Small intestine (tissue), 7 donors: ENCODE results near the gene ROS1. TPM values are rescaled to one million over a fixed set of nuclear protein-coding genes. Genes with fewer than 3 reads are reported as not detected.
"Not testable (repeated sequence)": the region's sequence is repeated elsewhere in the genome, so short reads cannot be mapped to it uniquely, and the experiment has no call there.

ENCODE experiments used
- DNase-seq, 2 donors: peaks; one replicate each; pipeline versions ENCODE4 v3.0.0 to v3.0.0-alpha.2; 2013
- FAIRE-seq: peaks from 2 replicates; lab custom pipeline; 2012; peaks lifted over from hg19 to GRCh38; lab: Jason Lieb, UNC
- H3K27ac ChIP-seq, 3 donors: one replicate each; pipeline ENCODE4 v1.5.1; 2013; ENCODE audit warnings: low read length in 2 of 3, mild to moderate bottlenecking in 2 of 3, control low read depth in 1 of 3, inconsistent platforms in 1 of 3, low read depth in 1 of 3, moderate library complexity in 1 of 3
- H3K27me3 ChIP-seq, 3 donors: one replicate each; pipeline ENCODE4 v1.6.1; 2013; ENCODE audit warnings: low read length in 3 of 3, inconsistent platforms in 1 of 3; ENCODE audit not compliant: control insufficient read depth in 3 of 3, insufficient read depth in 3 of 3
- H3K36me3 ChIP-seq, 3 donors: one replicate each; pipeline ENCODE4 v1.6.1; 2013; ENCODE audit warnings: low read length in 3 of 3, inconsistent platforms in 1 of 3, low read depth in 1 of 3, mild to moderate bottlenecking in 1 of 3, moderate library complexity in 1 of 3; ENCODE audit not compliant: control insufficient read depth in 3 of 3, insufficient read depth in 2 of 3
- H3K4me1 ChIP-seq, 3 donors: one replicate each; pipeline ENCODE4 v1.6.1; 2013; ENCODE audit warnings: low read length in 2 of 3, inconsistent platforms in 1 of 3, low read depth in 1 of 3, mild to moderate bottlenecking in 1 of 3, moderate library complexity in 1 of 3; ENCODE audit not compliant: control insufficient read depth in 3 of 3, insufficient read depth in 2 of 3
- H3K4me3 ChIP-seq, 3 donors: one replicate each; pipeline ENCODE4 v1.5.1; 2013; ENCODE audit warnings: low read length in 3 of 3, control low read depth in 1 of 3, inconsistent platforms in 1 of 3, low read depth in 1 of 3, mild to moderate bottlenecking in 1 of 3, moderate library complexity in 1 of 3
- H3K9me3 ChIP-seq, 2 donors: one replicate each; pipeline ENCODE4 v1.6.1; 2013; ENCODE audit warnings: low read depth in 1 of 2, low read length in 1 of 2; ENCODE audit not compliant: control insufficient read depth in 2 of 2, insufficient read depth in 1 of 2
- WGBS, 3 donors: extraction: QIAGEN DNeasy Blood & Tissue Kit; methylation state at CpG; one replicate each; pipeline ENCODE4 v1.1.7; 2013; 5-methylcytosine and 5-hydroxymethylcytosine counted together
- polyA plus RNA-seq, 4 donors: library from polyadenylated mRNA; stranded (reverse) in 3 of 4; unstranded in 1 of 4; fragments of 200-250 nt in 3 of 4; fragments of 120-200 nt in 1 of 4; gene quantifications; one replicate each; pipeline versions ENCODE4 v1.2.1 to v1.2.3, GENCODE V29; 2013
- donor health status: healthy with polysubstance abuse.
- donor health status: control.
- donor health status: control.
- donor health status: Bipolar disorder and iron deficiency.
- donor health status: healthy.

Gene ROS1
- polyA plus RNA-seq, 4 donors: under 0.01 to 4.9 (median under 0.01) TPM; not detected in 1

GRCh38 chr6:117448732-117449485, 23.2 kb upstream of the ROS1 start:
- H3K36me3 ChIP-seq: no peaks in the 10 kb centered on the region
- peaks cover 0 to 4% (median 4%) of the 10 kb centered on the region in 3 donors for H3K27me3 ChIP-seq
- FAIRE-seq: no peak
- 34 to 44% (median 39%) methylated on average over 6 of the region's 6 CpGs for WGBS, 3 donors
- DNase-seq: no peak
- H3K27ac ChIP-seq: no peak overlapping the region
- H3K4me3 ChIP-seq: no peak overlapping the region
- no peaks in the 10 kb centered on the region for H3K9me3 ChIP-seq
- H3K4me1 ChIP-seq: peaks cover 0 to 3% (median 2%) of the 10 kb centered on the region in 3 donors

GRCh38 chr6:117448011-117448410, 22.3 kb upstream of the ROS1 start:
- FAIRE-seq (no peak), DNase-seq (no peak)
- 55 to 73% (median 71%) methylated on average over 5 of the region's 5 CpGs for WGBS, 3 donors
- Histone ChIP-seq H3K9me3 (no peaks in the 10 kb centered on the region), H3K4me3 (no peak overlapping the region), H3K4me1 (peaks cover 0 to 3% (median 2%) of the 10 kb centered on the region in 3 donors), H3K27ac (no peak overlapping the region), H3K36me3 (no peaks in the 10 kb centered on the region), H3K27me3 (peaks cover 0 to 4% (median 4%) of the 10 kb centered on the region in 3 donors)

GRCh38 chr6:117446861-117447260, 21.1 kb upstream of the ROS1 start:
- Histone ChIP-seq H3K4me1 (peaks cover 0 to 3% (median 0%) of the 10 kb centered on the region in 3 donors), H3K36me3 (no peaks in the 10 kb centered on the region), H3K27me3 (peaks cover 0 to 4% (median 4%) of the 10 kb centered on the region in 3 donors), H3K4me3 (no peak overlapping the region), H3K27ac (no peak overlapping the region), H3K9me3 (no peaks in the 10 kb centered on the region)
- WGBS, 3 donors: 77 to 87% (median 77%) methylated on average over 3 of the region's 3 CpGs
- DNase-seq: no peak
- no peak for FAIRE-seq

GRCh38 chr6:117444600-117444999, 18.9 kb upstream of the ROS1 start:
- FAIRE-seq: no peak
- Histone ChIP-seq H3K27ac (no peak overlapping the region), H3K4me1 (no peaks in the 10 kb centered on the region), H3K9me3 (peaks cover 0 to 2% of the 10 kb centered on the region in 2 donors), H3K27me3 (peaks cover 0 to 4% (median 2%) of the 10 kb centered on the region in 3 donors), H3K4me3 (no peak overlapping the region), H3K36me3 (no peaks in the 10 kb centered on the region)
- no peak for DNase-seq
- WGBS, 3 donors: 64 to 77% (median 74%) methylated on average over 2 of the region's 2 CpGs

- H3K27me3 ChIP-seq, H3K36me3 ChIP-seq, H3K4me1 ChIP-seq, FAIRE-seq, H3K9me3 ChIP-seq, H3K27ac ChIP-seq, DNase-seq, H3K4me3 ChIP-seq: not testable (repeated sequence)
- WGBS, 3 donors: 85 to 91% (median 88%) methylated on average over 8 of the region's 8 CpGs
Observed at GRCh38 chr6:117442313-117442712, 16.6 kb upstream of the ROS1 start.

- FAIRE-seq: no peak
- no peaks in the 10 kb centered on the region for H3K36me3 ChIP-seq
- no peaks in the 10 kb centered on the region for H3K4me1 ChIP-seq
- DNase-seq: no peak
- H3K4me3 ChIP-seq: no peak overlapping the region
- 70 to 83% (median 76%) methylated on average over 2 of the region's 2 CpGs for WGBS, 3 donors
- H3K27ac ChIP-seq: no peak overlapping the region
- peaks cover 0 to 4% (median 0%) of the 10 kb centered on the region in 3 donors for H3K27me3 ChIP-seq
- peaks cover 0 to 3% of the 10 kb centered on the region in 2 donors for H3K9me3 ChIP-seq
Observed at GRCh38 chr6:117441824-117442264, 16.1 kb upstream of the ROS1 start.

GRCh38 chr6:117440706-117441525, 15.2 kb upstream of the ROS1 start:
- WGBS, 3 donors: 78 to 85% (median 80%) methylated on average over 2 of the region's 2 CpGs
- Histone ChIP-seq H3K27ac (no peak overlapping the region), H3K4me1 (no peaks in the 10 kb centered on the region), H3K4me3 (no peak overlapping the region), H3K9me3 (peaks cover 0 to 3% of the 10 kb centered on the region in 2 donors), H3K27me3 (peaks cover 0 to 4% (median 0%) of the 10 kb centered on the region in 3 donors), H3K36me3 (no peaks in the 10 kb centered on the region)
- no peak for FAIRE-seq
- no peak for DNase-seq

- no peaks in the 10 kb centered on the region for H3K36me3 ChIP-seq
- H3K4me3 ChIP-seq: no peak overlapping the region
- no peaks in the 10 kb centered on the region for H3K9me3 ChIP-seq
- 38 to 73% (median 60%) methylated on average over 1 of the region's 1 CpG for WGBS, 3 donors
- no peak overlapping the region for H3K27ac ChIP-seq
- peak in 1 of 2 donors; percentile 10 for DNase-seq
- H3K4me1 ChIP-seq: no peaks in the 10 kb centered on the region
- no peaks in the 10 kb centered on the region for H3K27me3 ChIP-seq
- no peak for FAIRE-seq
Observed at GRCh38 chr6:117432273-117432672, 6.5 kb upstream of the ROS1 start.
